ENCODE results near the gene MLXIP.
"Not testable (repeated sequence)": the region's sequence is repeated elsewhere in the genome, so short reads cannot be mapped to it uniquely, and the experiment has no call there.

- TF ChIP-seq, protein P1, sequence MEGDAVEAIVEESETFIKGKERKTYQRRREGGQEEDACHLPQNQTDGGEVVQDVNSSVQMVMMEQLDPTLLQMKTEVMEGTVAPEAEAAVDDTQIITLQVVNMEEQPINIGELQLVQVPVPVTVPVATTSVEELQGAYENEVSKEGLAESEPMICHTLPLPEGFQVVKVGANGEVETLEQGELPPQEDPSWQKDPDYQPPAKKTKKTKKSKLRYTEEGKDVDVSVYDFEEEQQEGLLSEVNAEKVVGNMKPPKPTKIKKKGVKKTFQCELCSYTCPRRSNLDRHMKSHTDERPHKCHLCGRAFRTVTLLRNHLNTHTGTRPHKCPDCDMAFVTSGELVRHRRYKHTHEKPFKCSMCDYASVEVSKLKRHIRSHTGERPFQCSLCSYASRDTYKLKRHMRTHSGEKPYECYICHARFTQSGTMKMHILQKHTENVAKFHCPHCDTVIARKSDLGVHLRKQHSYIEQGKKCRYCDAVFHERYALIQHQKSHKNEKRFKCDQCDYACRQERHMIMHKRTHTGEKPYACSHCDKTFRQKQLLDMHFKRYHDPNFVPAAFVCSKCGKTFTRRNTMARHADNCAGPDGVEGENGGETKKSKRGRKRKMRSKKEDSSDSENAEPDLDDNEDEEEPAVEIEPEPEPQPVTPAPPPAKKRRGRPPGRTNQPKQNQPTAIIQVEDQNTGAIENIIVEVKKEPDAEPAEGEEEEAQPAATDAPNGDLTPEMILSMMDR (conservative IDR thresholded peaks at IDR 0.05; ENCODE audit: low read depth, low read length) = not testable (repeated sequence)
- TF ChIP-seq EZH2phosphoT487 (IDR thresholded peaks at IDR 0.05; ENCODE audit: borderline replicate concordance, low read length); EZH2 (IDR thresholded peaks at IDR 0.05; ENCODE audit: low read length, unreplicated experiment): not testable (repeated sequence)
Observed at GRCh38 chr12:122105496-122105895, 26.9 kb downstream of the MLXIP start.

Data from PC-3 (cell line).